Measurements from ENCODE around the gene LARP1B.
"Not testable (repeated sequence)": the region's sequence is repeated elsewhere in the genome, so short reads cannot be mapped to it uniquely, and the experiment has no call there.

Gene LARP1B

GRCh38 chr4:128241425-128241913 is 180.4 kb downstream of the LARP1B start:
- Histone ChIP-seq H3K4me1 (ENCODE audit: low read length) (no peaks in the 10 kb centered on the region), H3K36me3 (replicated peaks; ENCODE audit: low read depth, low read length) (no peaks in the 10 kb centered on the region), H3K9ac (ENCODE audit: low read length) (no peak overlapping the region), H3K27me3 (ENCODE audit: low read depth, low read length) (no peaks in the 10 kb centered on the region), H4K20me1 (ENCODE audit: insufficient read depth, low read length) (no peaks in the 10 kb centered on the region), H3K27ac (ENCODE audit: low read length) (no peak overlapping the region), H3K79me2 (ENCODE audit: low read length) (no peaks in the 10 kb centered on the region), H2AFZ (ENCODE audit: low read depth, low read length) (no peak overlapping the region), H3K4me3 (ENCODE audit: low read length) (no peak overlapping the region), H3K9me3 (ENCODE audit: insufficient read depth, low read length) (no peaks in the 10 kb centered on the region), H3K4me2 (ENCODE audit: low read length) (no peak overlapping the region)
- no peak for TF ChIP-seq EZH2phosphoT487 (IDR thresholded peaks at IDR 0.05; ENCODE audit: low read depth)
- TF ChIP-seq, protein P1, sequence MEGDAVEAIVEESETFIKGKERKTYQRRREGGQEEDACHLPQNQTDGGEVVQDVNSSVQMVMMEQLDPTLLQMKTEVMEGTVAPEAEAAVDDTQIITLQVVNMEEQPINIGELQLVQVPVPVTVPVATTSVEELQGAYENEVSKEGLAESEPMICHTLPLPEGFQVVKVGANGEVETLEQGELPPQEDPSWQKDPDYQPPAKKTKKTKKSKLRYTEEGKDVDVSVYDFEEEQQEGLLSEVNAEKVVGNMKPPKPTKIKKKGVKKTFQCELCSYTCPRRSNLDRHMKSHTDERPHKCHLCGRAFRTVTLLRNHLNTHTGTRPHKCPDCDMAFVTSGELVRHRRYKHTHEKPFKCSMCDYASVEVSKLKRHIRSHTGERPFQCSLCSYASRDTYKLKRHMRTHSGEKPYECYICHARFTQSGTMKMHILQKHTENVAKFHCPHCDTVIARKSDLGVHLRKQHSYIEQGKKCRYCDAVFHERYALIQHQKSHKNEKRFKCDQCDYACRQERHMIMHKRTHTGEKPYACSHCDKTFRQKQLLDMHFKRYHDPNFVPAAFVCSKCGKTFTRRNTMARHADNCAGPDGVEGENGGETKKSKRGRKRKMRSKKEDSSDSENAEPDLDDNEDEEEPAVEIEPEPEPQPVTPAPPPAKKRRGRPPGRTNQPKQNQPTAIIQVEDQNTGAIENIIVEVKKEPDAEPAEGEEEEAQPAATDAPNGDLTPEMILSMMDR (IDR thresholded peaks at IDR 0.05; ENCODE audit: low read depth, low read length), result no peak

DNA sequence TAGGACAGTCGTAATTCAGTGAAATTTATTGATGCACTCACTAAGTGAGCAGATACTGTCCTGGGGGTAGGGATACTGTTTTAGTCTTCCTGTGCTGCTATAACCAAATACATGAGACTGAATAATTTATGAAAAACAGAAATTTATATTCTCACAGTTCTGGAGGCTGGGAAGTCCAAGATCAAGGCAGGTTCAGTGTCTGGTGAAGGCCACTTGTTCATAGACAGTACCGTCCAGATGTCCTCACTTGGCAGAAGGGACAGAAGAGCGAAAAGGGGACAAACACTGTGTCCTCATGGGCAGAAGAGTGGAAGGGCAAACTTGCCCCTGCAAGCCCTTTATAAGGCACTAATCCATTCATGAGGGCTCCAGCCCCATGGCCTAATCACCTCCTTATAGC is 180.9 kb downstream of the LARP1B start:
- no peaks in the 10 kb centered on the region for H4K20me1 ChIP-seq (ENCODE audit: insufficient read depth, low read length)
- no peak overlapping the region for H3K27ac ChIP-seq (ENCODE audit: low read length)
- H3K9me3 ChIP-seq (ENCODE audit: insufficient read depth, low read length), result no peaks in the 10 kb centered on the region
- no peaks in the 10 kb centered on the region for H3K27me3 ChIP-seq (ENCODE audit: low read depth, low read length)
- no peaks in the 10 kb centered on the region for H3K4me1 ChIP-seq (ENCODE audit: low read length)
- no peak overlapping the region for H3K4me3 ChIP-seq (ENCODE audit: low read length)
- no peak overlapping the region for H3K4me2 ChIP-seq (ENCODE audit: low read length)
- no peaks in the 10 kb centered on the region for H3K79me2 ChIP-seq (ENCODE audit: low read length)
- H2AFZ ChIP-seq (ENCODE audit: low read depth, low read length), result no peak overlapping the region
- no peaks in the 10 kb centered on the region for H3K36me3 ChIP-seq (replicated peaks; ENCODE audit: low read depth, low read length)
- TF ChIP-seq, protein P1 (IDR thresholded peaks at IDR 0.05; ENCODE audit: low read depth, low read length), result no peak
- TF ChIP-seq EZH2phosphoT487 (IDR thresholded peaks at IDR 0.05; ENCODE audit: low read depth), result no peak
- H3K9ac ChIP-seq (ENCODE audit: low read length), result no peak overlapping the region

- no peaks in the 10 kb centered on the region for H3K79me2 ChIP-seq (ENCODE audit: low read length)
- TF ChIP-seq, protein P1 (IDR thresholded peaks at IDR 0.05; ENCODE audit: low read depth, low read length), result no peak
- TF ChIP-seq EZH2phosphoT487 (IDR thresholded peaks at IDR 0.05; ENCODE audit: low read depth), result no peak
- no peak overlapping the region for H3K9ac ChIP-seq (ENCODE audit: low read length)
- H3K4me2 ChIP-seq (ENCODE audit: low read length), result no peak overlapping the region
- no peaks in the 10 kb centered on the region for H3K4me1 ChIP-seq (ENCODE audit: low read length)
- H3K4me3 ChIP-seq (ENCODE audit: low read length), result no peak overlapping the region
- H2AFZ ChIP-seq (ENCODE audit: low read depth, low read length), result no peak overlapping the region
- H3K36me3 ChIP-seq (replicated peaks; ENCODE audit: low read depth, low read length), result no peaks in the 10 kb centered on the region
- H4K20me1 ChIP-seq (ENCODE audit: insufficient read depth, low read length), result no peaks in the 10 kb centered on the region
- no peaks in the 10 kb centered on the region for H3K9me3 ChIP-seq (ENCODE audit: insufficient read depth, low read length)
- no peak overlapping the region for H3K27ac ChIP-seq (ENCODE audit: low read length)
- no peaks in the 10 kb centered on the region for H3K27me3 ChIP-seq (ENCODE audit: low read depth, low read length)
Measured at GRCh38 chr4:128242601-128243000, 181.5 kb downstream of the LARP1B start.

DNA sequence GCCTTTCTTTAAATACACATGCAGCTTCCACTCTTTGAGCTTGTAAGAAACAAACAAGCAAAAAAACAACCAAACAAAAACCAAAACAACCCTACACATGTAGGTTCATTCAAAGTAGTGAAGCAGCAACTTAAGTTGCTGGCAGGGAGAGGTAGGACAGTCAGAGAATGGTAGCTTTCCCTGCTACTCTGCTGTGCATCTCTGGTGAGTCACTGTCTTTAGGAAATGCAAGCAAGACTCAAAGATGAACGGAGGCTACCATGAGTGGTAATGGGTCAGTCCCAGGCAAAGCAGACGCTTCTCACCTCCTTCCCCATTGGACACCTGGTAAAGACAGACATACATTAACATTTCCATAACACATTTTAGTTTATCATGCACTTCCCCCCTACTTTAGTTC is 183.3 kb downstream of the LARP1B start:
- Histone ChIP-seq H4K20me1 (ENCODE audit: insufficient read depth, low read length) (no peaks in the 10 kb centered on the region), H3K9ac (ENCODE audit: low read length) (no peak overlapping the region), H3K36me3 (replicated peaks; ENCODE audit: low read depth, low read length) (no peaks in the 10 kb centered on the region), H3K9me3 (ENCODE audit: insufficient read depth, low read length) (no peaks in the 10 kb centered on the region), H3K27me3 (ENCODE audit: low read depth, low read length) (no peaks in the 10 kb centered on the region), H3K27ac (ENCODE audit: low read length) (no peak overlapping the region), H3K79me2 (ENCODE audit: low read length) (no peaks in the 10 kb centered on the region), H3K4me2 (ENCODE audit: low read length) (no peak overlapping the region), H2AFZ (ENCODE audit: low read depth, low read length) (no peak overlapping the region), H3K4me1 (ENCODE audit: low read length) (no peaks in the 10 kb centered on the region), H3K4me3 (ENCODE audit: low read length) (no peak overlapping the region)
- TF ChIP-seq EZH2phosphoT487 (IDR thresholded peaks at IDR 0.05; ENCODE audit: low read depth), result no peak
- TF ChIP-seq, protein P1 (IDR thresholded peaks at IDR 0.05; ENCODE audit: low read depth, low read length), result no peak

- not testable (repeated sequence) for H3K9ac ChIP-seq (ENCODE audit: low read length); H3K27me3 ChIP-seq (ENCODE audit: low read depth, low read length); H3K4me3 ChIP-seq (ENCODE audit: low read length); H3K36me3 ChIP-seq (replicated peaks; ENCODE audit: low read depth, low read length); H2AFZ ChIP-seq (ENCODE audit: low read depth, low read length); H3K9me3 ChIP-seq (ENCODE audit: insufficient read depth, low read length); H3K79me2 ChIP-seq (ENCODE audit: low read length); H3K4me2 ChIP-seq (ENCODE audit: low read length); H3K4me1 ChIP-seq (ENCODE audit: low read length); H3K27ac ChIP-seq (ENCODE audit: low read length); H4K20me1 ChIP-seq (ENCODE audit: insufficient read depth, low read length)
Measured at GRCh38 chr4:128245391-128245790, 184.3 kb downstream of the LARP1B start.

Data from OCI-LY3 (cell line).